Osteoblast (primary cell): ENCODE data around the gene FHIT. TPM values are rescaled to one million over a fixed set of nuclear protein-coding genes. Genes with fewer than 3 reads are reported as not detected.

Source experiments
- DNase-seq: peaks from one replicate; pipeline ENCODE4 v3.0.0; 2011; ENCODE audit warnings: low spot score, mixed read lengths; ENCODE audit not compliant: insufficient read length; ENCODE audit errors: missing footprints
- H2AFZ ChIP-seq: 2 replicates; pipeline ENCODE4 v1.6.0; 2011; ENCODE audit warnings: mild to moderate bottlenecking, low read length
- H3K27ac ChIP-seq: 2 replicates; pipeline ENCODE4 v1.5.1; 2011; ENCODE audit warnings: mild to moderate bottlenecking, low read depth, low read length, moderate library complexity
- H3K27me3 ChIP-seq: 2 replicates; pipeline ENCODE4 v1.6.0; 2012; ENCODE audit warnings: mild to moderate bottlenecking, control low read depth, inconsistent platforms, low read length, moderate library complexity; ENCODE audit not compliant: insufficient read depth
- H3K36me3 ChIP-seq: 2 replicates; pipeline ENCODE4 v1.5.1; 2011; ENCODE audit warnings: mild to moderate bottlenecking, low read length, control low read depth, moderate library complexity; ENCODE audit not compliant: insufficient read depth
- H3K4me1 ChIP-seq: 2 replicates; pipeline ENCODE4 v1.5.1; 2011; ENCODE audit warnings: mild to moderate bottlenecking, low read length, control low read depth, moderate library complexity; ENCODE audit not compliant: insufficient read depth
- H3K4me2 ChIP-seq: 2 replicates; pipeline ENCODE4 v1.6.0; 2011; ENCODE audit warnings: mild to moderate bottlenecking, low read length; ENCODE audit not compliant: insufficient read depth
- H3K4me3 ChIP-seq: fragments of 200-600 bp; sonication (generic); 3 replicates; pipeline ENCODE4 v1.5.1; 2012; ENCODE audit warnings: mild to moderate bottlenecking, low read length, inconsistent platforms; ENCODE audit not compliant: insufficient read depth
- H3K79me2 ChIP-seq: 2 replicates; pipeline ENCODE4 v1.6.0; 2012; ENCODE audit warnings: mild to moderate bottlenecking, low read length, control low read depth, inconsistent platforms; ENCODE audit not compliant: insufficient read depth
- H3K9me3 ChIP-seq: 2 replicates; pipeline ENCODE4 v1.5.1; 2011; ENCODE audit warnings: low read depth, low read length, control low read depth
- H4K20me1 ChIP-seq: 2 replicates; pipeline ENCODE4 v1.6.0; 2012; ENCODE audit warnings: mild to moderate bottlenecking, low read length, control low read depth; ENCODE audit not compliant: insufficient read depth
- CTCF ChIP-seq: IDR thresholded peaks from 2 replicates; pipeline ENCODE4 v1.5.1; 2011; ENCODE audit warnings: mild to moderate bottlenecking, low read depth, low read length, moderate library complexity; ENCODE audit errors: extremely low read depth
- total RNA-seq: library from RNA; depleted of rRNA; stranded (reverse); fragments of >200 nt; gene quantifications from 2 replicates; pipeline ENCODE4 v1.2.3, GENCODE V29; 2012

Gene FHIT
- total RNA-seq, 1 donor: 3.3 TPM

GRCh38 chr3:60584250-60584649 lies 667.0 kb downstream of the FHIT start:
- TF ChIP-seq CTCF: no peak
- Histone ChIP-seq H3K27ac (peak overlapping the region; percentile 27), H3K4me1 (peaks cover 27% of the 10 kb centered on the region), H4K20me1 (no peaks in the 10 kb centered on the region), H3K4me2 (no peak overlapping the region), H3K79me2 (no peaks in the 10 kb centered on the region), H3K4me3 (no peak overlapping the region), H3K36me3 (no peaks in the 10 kb centered on the region), H3K27me3 (no peaks in the 10 kb centered on the region), H3K9me3 (no peaks in the 10 kb centered on the region), H2AFZ (no peak overlapping the region)
- DNase-seq: no peak

- Histone ChIP-seq H4K20me1 (no peaks in the 10 kb centered on the region), H2AFZ (no peak overlapping the region), H3K4me3 (no peak overlapping the region), H3K36me3 (no peaks in the 10 kb centered on the region), H3K4me2 (no peak overlapping the region), H3K9me3 (no peaks in the 10 kb centered on the region), H3K79me2 (no peaks in the 10 kb centered on the region), H3K4me1 (peaks cover 18% of the 10 kb centered on the region), H3K27me3 (no peaks in the 10 kb centered on the region), H3K27ac (no peak overlapping the region)
- no peak for DNase-seq
- peak; percentile 47 for TF ChIP-seq CTCF
These were observed 669.0 kb downstream of the FHIT start for GRCh38 chr3:60582288-60582687.

- H3K27me3 ChIP-seq: no peaks in the 10 kb centered on the region
- no peak overlapping the region for H3K4me2 ChIP-seq
- no peak overlapping the region for H3K4me3 ChIP-seq
- H3K4me1 ChIP-seq: peaks cover 18% of the 10 kb centered on the region
- no peaks in the 10 kb centered on the region for H3K9me3 ChIP-seq
- H3K36me3 ChIP-seq: no peaks in the 10 kb centered on the region
- H3K79me2 ChIP-seq: no peaks in the 10 kb centered on the region
- no peak for TF ChIP-seq CTCF
- H3K27ac ChIP-seq: no peak overlapping the region
- no peaks in the 10 kb centered on the region for H4K20me1 ChIP-seq
- H2AFZ ChIP-seq: no peak overlapping the region
- no peak for DNase-seq
These were observed 670.4 kb downstream of the FHIT start for GRCh38 chr3:60580809-60581208.

- Histone ChIP-seq H3K9me3 (no peaks in the 10 kb centered on the region), H3K4me2 (no peak overlapping the region), H3K79me2 (no peaks in the 10 kb centered on the region), H3K4me1 (peaks cover 18% of the 10 kb centered on the region), H3K4me3 (no peak overlapping the region), H4K20me1 (no peaks in the 10 kb centered on the region), H3K27me3 (no peaks in the 10 kb centered on the region), H3K36me3 (no peaks in the 10 kb centered on the region), H2AFZ (no peak overlapping the region), H3K27ac (peak overlapping the region; percentile 15)
- peak; percentile 88 for DNase-seq
- TF ChIP-seq CTCF: no peak
These were observed 671.5 kb downstream of the FHIT start for GRCh38 chr3:60579734-60580133.
